ENCODE data around the gene SHISAL2A.
"Not testable (repeated sequence)": the region's sequence is repeated elsewhere in the genome, so short reads cannot be mapped to it uniquely, and the experiment has no call there.

SHISAL2A gene

DNA sequence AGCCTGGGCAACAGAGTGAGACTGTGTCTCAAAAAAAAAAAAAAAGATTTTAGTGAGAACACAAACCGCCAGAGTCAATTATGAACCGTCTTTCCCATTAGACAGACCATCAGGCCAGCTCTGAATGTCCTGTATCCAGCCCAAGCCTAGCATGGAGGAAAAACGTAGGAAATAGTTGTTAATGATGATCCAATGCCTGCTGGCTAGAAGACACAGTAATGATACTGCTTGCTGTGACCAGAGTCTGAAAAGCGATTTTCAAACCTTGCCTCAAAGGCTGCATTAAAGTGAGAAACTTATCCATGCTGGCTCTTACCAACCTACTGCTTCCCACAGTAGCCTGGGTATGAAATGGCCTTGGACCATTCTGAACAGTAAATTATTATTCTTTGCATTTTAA lies 48.2 kb downstream of the SHISAL2A start:
- no peak for DNase-seq (ENCODE audit: low read depth in 3 of 3, low spot score in 1 of 3)

DNA sequence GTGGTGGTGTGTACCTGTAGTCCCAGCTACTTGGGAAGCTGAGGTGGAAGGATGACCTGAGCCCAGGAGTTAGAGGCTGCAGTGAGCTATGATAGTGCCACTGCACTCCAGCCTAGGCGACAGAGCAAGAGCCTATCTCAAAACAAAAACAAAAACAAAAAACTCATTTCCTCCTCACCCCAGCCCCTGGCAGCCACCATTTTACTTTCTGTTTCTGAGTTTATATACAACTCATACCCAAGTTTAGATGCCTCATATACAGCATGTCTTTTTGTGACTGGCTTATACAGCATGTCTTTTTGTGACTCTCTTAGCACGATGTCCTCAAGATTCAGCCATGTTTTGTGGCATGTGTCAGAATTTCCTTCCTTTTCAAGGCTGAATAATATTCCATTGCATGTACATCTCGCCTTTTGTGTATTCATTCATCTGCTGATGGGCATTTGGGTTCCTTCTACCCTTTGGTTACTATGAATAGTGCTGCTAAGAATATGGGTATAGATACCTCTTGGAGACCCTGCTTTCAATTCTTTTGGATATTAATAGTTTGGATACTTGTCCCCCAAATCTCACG lies 50.5 kb downstream of the SHISAL2A start:
- no peak for DNase-seq (ENCODE audit: low read depth in 3 of 3, low spot score in 1 of 3)

DNA sequence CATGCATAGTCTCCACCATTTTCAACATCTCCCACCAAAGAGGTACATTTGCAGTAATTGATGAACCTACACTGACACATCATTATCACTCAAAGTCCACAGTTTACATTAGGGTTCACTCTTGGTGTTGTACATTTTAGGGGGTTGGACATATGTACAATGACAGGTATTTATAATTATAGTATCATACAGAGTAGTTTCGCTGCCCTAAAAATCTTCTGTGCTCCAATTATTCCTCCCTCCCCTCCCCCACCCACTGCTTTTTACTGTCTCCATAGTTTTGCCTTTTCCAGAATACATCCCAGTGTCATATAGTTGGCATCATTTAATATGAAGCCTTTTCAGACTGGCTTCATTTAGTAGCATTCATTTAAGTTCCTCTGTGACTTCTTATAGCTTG lies 51.6 kb downstream of the SHISAL2A start:
- no peak for DNase-seq (ENCODE audit: low read depth in 3 of 3, low spot score in 1 of 3)

DNA sequence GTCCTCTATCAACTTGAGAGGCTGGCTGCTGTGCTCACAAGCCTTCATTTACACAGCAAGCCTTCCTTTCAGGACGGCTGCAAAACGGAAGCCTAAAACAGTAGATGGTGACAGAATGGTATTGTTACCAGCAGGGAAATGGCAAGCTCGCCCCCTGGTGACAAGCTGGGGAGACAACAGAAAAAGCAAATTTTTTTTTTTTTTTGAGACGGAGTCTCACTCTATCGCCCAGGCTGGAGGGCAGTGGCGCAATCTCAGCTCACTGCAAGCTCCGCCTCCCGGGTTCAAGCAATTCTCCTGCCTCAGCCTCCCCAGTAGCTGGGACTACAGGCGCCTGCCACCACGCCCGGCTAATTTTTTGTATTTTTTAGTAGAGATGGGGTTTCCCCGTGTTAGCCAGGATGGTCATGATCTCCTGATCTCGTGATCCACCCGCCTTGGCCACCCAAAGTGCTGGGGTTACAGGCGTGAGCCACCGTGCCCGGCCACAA lies 53.3 kb downstream of the SHISAL2A start:
- peak; percentile 58 to 59 (median 59) for DNase-seq (ENCODE audit: low read depth in 3 of 3, low spot score in 1 of 3)

DNA sequence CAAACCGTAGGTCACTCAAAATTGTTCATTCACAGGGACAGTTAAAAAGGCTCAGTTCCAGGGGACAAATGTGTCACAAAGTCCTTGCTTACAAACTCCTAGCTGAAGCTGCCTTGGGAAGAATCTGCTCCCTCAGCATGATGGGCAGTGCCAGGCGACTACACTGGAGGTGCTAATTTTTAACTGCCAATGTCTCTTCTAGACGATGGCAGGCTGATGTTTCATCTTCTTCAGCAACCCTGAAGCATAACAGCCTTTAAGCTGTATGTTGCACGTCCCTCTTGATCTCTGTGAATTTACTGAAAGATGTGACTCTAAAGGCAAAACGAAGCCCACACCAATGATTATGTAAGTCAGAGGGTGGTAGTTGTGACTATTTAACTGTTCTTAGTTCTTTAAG lies 53.9 kb downstream of the SHISAL2A start:
- DNase-seq (ENCODE audit: low read depth in 3 of 3, low spot score in 1 of 3) = no peak

DNA sequence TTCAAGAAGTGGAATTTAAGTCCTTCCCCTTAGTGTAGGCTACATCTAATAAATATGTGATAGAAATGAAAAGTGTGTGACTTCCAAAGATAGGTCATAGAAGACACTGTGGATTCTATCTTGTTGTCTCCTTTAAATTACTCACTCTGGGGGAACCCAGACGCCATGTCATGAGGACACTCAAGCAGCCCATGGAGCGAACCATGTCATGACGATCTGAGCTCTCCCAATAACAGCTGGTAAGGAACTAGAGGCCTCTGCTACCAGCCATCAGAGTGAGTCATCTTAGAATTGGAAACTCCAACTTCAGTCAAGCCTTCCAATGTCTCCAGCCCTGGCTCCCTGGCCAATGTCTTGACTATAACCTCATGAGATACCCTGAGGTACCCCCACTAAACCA lies 58.9 kb downstream of the SHISAL2A start:
- no peak for DNase-seq (ENCODE audit: low read depth in 3 of 3, low spot score in 1 of 3)

DNA sequence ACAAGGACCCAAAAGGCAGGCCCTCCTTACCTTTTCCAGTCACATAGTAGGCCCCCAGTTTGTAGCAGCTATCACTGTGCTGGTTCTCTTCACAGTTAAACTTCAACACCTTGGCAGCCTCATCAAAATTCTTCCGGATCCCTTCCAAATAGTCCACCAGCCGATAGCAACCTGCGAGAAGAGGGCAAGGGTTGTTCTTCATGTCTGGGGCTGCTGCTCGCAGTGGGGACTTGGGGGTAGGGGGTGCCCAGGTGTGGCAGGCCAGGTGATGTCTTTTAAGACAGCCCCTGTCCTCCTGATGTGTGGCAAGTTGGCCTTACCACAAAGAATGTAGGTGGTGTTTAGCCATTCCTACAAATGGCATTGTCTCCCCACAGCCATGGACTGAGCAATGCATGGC lies 59.7 kb downstream of the SHISAL2A start:
- no peak for DNase-seq (ENCODE audit: low read depth in 3 of 3, low spot score in 1 of 3)

DNA sequence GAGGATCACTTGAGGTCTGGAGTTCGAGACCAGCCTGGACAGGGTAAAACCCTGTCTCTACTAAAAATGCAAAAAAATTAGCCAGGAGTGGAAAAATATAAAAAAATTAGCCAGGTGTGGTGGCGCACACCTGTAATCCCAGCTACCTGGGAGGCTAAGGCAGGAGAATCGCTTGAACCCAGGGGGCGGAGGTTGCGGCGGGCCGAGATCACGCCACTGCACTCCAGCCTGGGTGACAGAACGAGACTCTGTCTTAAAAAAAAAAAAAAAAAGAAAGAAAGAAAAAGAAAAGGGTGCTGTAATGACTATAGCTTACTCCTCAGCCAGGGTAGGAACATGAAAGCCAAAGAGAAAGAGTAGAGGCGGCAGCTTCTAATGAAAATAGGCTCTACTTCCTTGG lies 60.4 kb downstream of the SHISAL2A start:
- not testable (repeated sequence) for DNase-seq (ENCODE audit: low read depth in 3 of 3, low spot score in 1 of 3)

DNA sequence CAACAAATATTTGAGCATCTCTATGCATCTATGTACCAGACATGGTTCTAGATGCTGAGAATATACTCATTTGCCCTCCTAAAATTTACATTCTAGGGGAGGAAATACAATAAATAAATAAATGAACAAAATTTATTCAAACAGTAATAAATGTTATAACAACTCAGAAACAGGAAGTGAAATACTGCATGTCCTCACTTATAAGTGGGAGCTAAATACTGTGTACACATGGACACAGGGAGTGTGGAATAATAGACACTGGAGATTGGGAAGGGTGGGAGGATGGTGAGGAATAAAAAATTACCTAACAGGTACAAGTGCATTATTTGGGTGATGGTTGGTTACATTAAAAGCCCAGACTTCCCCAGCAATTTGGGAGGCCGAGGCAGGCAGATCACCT lies 60.9 kb downstream of the SHISAL2A start:
- no peak for DNase-seq (ENCODE audit: low read depth in 3 of 3, low spot score in 1 of 3)

DNA sequence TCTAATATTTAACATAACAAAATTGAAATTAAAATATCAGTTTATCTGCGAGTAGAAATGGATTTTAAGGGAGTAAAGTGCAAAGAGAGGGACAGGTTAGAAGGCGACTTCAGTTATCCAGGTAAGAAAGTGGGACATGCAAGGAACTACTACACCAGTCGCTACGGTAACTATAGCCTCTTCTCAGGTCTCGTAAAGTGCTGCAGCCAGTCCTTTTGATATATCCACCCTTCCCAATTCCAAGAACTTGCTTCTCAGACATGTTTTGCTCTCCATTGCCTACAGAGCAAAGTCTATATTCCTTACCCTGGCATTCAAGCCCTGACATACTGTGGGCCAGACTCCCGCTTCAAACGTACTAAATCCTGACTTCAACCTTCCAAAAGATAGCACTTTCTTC lies 62.7 kb downstream of the SHISAL2A start:
- DNase-seq (ENCODE audit: low read depth in 3 of 3, low spot score in 1 of 3) = no peak

DNA sequence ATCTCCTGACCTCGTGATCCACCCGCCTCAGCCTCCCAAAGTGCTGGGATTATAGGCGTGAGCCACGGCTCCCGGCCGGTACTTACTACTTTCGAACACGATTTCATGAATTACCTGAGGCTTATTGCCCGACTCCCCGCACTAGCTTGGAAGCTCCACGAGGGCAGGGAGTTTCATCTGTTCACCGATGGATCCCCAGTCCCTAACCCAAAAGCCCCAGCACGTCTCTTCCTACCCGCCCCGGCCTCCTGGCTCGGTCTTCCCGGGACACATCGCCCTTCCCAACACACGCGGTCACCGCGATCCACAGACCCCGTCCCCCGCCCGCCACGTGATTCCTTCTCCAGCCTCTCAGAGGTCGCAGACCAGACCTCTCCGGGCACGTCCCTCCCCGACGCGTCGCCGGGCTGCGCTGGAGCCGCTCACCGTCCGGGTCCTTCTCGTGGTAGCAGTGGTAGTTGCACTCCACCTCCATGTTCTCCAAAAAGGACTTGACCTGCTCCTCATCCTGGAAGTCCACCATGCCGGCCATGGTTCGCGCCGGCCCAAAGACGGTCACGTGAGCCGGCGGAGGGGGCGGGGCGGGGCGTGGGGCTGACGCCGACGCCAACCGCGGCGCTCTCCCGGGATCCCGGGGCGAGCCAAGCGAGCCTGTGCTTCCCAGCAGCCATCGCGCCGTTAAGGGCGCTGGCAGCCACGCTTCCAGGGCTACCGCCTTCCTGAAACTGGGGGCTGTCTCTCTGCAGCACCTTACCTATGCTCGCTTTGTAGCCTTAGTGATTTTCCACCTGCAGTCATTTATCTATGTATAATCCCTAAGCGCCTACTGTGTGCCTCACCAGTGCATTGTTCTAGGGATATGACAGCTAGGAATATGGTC lies 65.1 kb downstream of the SHISAL2A start, which contains the start of gene COA7:
COA7 (minus strand) TSS at position 553 of the 880 bp plus-strand sequence; CDS start at position 532, 21 bp downstream.
- DNase-seq (ENCODE audit: low read depth in 3 of 3, low spot score in 1 of 3) = peak in 1 of 3 donors; percentile 58

DNA sequence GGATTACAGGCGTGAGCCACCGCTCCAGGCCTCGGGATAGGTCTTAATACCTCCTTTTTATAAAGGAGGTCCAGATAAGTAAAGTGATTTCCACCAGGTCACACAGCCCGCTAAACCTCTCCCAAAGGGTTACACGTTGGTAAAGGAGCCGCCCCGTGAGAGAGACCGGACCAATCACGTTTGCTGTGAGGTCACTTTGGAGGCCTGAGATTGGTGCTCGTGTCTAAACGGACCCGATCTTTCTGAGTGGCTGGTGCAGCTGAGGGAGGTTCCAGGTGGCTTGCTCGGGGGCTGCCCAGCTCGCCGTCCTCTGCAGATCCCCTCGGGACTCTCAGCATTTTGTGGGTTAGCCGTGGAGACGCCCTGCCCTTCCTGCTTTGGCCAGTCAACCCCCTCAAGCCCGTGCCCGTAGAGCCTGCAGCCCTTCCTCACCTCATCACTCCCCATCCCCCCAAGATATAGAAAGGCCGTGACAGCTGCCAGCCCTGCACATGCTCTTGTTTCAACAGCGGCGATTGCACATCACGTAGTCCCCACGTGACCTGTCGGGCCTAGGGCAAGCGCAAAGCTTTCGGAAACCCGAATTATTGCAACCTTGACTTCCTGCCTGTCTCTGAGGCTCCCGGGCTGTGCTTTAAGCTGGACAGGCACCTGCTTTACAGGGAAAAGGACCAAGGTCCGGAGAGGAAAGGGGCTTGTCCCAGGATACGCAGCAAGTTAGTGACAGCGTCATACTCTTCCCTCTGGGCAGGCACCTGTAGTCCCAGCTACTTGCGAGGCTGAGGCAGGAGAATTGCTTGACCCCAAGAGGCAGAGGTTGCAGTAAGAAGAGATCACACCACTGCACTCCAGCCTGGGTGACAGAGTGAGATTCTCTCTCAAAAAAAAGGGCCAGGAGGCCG lies 70.2 kb downstream of the SHISAL2A start:
- DNase-seq (ENCODE audit: low read depth in 3 of 3, low spot score in 1 of 3) = peak; percentile 44 to 61 (median 46)

DNA sequence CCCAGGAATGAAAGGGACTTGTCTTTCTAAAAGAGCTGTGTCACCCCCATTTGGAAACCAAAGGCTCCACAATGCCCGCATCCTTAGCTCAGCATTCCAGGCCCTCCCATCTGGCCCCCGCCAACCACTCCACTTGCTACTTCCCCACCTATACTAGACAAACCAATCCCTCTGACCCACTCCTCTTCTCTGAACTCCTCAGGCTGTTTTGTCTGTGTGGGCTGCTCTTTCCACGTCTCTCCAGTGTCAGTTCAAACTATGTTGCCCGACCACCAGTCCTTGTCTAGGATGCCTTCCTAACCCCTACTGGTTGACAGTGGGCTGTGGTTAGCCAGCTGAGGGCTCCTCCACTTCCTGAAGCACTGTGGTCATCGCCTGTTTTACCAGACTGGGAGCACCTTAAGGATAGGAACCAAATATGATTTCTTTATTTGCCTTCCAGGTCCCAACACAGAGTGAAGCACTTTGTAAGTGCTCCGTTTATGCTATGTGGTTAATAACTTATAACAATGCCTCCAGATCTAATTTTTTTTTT lies 73.2 kb downstream of the SHISAL2A start:
- DNase-seq (ENCODE audit: low read depth in 3 of 3, low spot score in 1 of 3) = no peak

Data from stimulated activated CD4-positive, alpha-beta T cell treated with anti-CD3 and anti-CD28 coated beads, TNF-alpha, amount 100 ng/mL, for 1 hour (primary cell).